HEK293T (cell line): ENCODE data around the gene SLCO3A1.

Experiments
- CTCF ChIA-PET: fragments of 350-600 bp; formaldehyde crosslinking; extraction: SDS; loops from one replicate; lab custom pipeline; 2021; ENCODE audit warnings: antibody characterized with exemption, inconsistent platforms; lab: Yijun Ruan, JAX
- POLR2A ChIA-PET: fragments of 350-600 bp; formaldehyde crosslinking; extraction: SDS; loops from one replicate; lab custom pipeline; 2020; ENCODE audit warnings: antibody characterized with exemption, inconsistent platforms; lab: Yijun Ruan, JAX
- DNase-seq: peaks from one replicate; pipeline ENCODE4 v3.0.0; 2012; ENCODE audit warnings: mixed read lengths; ENCODE audit errors: extremely low spot score
- ARNT ChIP-seq: fragments of 450-650 bp; IDR thresholded peaks from 2 replicates; pipeline ENCODE4 v1.6.1; 2017; ENCODE audit warnings: mild to moderate bottlenecking
- BHLHE40 ChIP-seq: fragments of 450-650 bp; IDR thresholded peaks from 2 replicates; pipeline ENCODE4 v1.6.1; 2016; ENCODE audit warnings: mild to moderate bottlenecking, moderate library complexity, borderline replicate concordance
- CTBP1 ChIP-seq: fragments of 450-650 bp; IDR thresholded peaks from 2 replicates; pipeline ENCODE4 v1.6.1; 2016; ENCODE audit warnings: borderline replicate concordance
- ELF4 ChIP-seq: fragments of 450-650 bp; IDR thresholded peaks from 2 replicates; pipeline ENCODE4 v1.6.1; 2017; ENCODE audit warnings: antibody characterized with exemption
- FOXA1 ChIP-seq: fragments of 450-650 bp; IDR thresholded peaks from 2 replicates; pipeline ENCODE4 v1.6.1; 2016; ENCODE audit warnings: mild to moderate bottlenecking
- FOXK2 ChIP-seq: fragments of 450-650 bp; IDR thresholded peaks from 2 replicates; pipeline ENCODE4 v1.6.1; 2016; ENCODE audit warnings: mild to moderate bottlenecking
- FOXM1 ChIP-seq: fragments of 450-650 bp; IDR thresholded peaks from 2 replicates; pipeline ENCODE4 v1.6.1; 2017; ENCODE audit warnings: mild to moderate bottlenecking, borderline replicate concordance
- HDGF ChIP-seq: fragments of 450-650 bp; IDR thresholded peaks from 2 replicates; pipeline ENCODE4 v1.6.1; 2017; ENCODE audit warnings: antibody characterized with exemption, borderline replicate concordance
- L3MBTL2 ChIP-seq: fragments of 450-650 bp; conservative IDR thresholded peaks from 2 replicates; pipeline ENCODE4 v1.6.1; 2016; ENCODE audit warnings: mild to moderate bottlenecking
- LEF1 ChIP-seq: fragments of 450-650 bp; IDR thresholded peaks from 2 replicates; pipeline ENCODE4 v1.6.1; 2017; ENCODE audit warnings: mild to moderate bottlenecking, borderline replicate concordance
- NFRKB ChIP-seq: fragments of 450-650 bp; IDR thresholded peaks from 2 replicates; pipeline ENCODE4 v1.6.1; 2016; ENCODE audit warnings: mild to moderate bottlenecking, moderate library complexity
- PKNOX1 ChIP-seq: fragments of 450-650 bp; IDR thresholded peaks from 2 replicates; pipeline ENCODE4 v1.6.1; 2016
- SP1 ChIP-seq: fragments of 450-650 bp; IDR thresholded peaks from 2 replicates; pipeline ENCODE4 v1.6.1; 2017
- SUZ12 ChIP-seq: fragments of 450-650 bp; IDR thresholded peaks from 2 replicates; pipeline ENCODE4 v1.6.1; 2016; ENCODE audit warnings: mild to moderate bottlenecking
- TARDBP ChIP-seq: fragments of 450-650 bp; IDR thresholded peaks from 2 replicates; pipeline ENCODE4 v1.6.1; 2016
- ZNF384 ChIP-seq: fragments of 450-650 bp; IDR thresholded peaks from 2 replicates; pipeline ENCODE4 v1.6.1; 2016

SLCO3A1 gene

DNA sequence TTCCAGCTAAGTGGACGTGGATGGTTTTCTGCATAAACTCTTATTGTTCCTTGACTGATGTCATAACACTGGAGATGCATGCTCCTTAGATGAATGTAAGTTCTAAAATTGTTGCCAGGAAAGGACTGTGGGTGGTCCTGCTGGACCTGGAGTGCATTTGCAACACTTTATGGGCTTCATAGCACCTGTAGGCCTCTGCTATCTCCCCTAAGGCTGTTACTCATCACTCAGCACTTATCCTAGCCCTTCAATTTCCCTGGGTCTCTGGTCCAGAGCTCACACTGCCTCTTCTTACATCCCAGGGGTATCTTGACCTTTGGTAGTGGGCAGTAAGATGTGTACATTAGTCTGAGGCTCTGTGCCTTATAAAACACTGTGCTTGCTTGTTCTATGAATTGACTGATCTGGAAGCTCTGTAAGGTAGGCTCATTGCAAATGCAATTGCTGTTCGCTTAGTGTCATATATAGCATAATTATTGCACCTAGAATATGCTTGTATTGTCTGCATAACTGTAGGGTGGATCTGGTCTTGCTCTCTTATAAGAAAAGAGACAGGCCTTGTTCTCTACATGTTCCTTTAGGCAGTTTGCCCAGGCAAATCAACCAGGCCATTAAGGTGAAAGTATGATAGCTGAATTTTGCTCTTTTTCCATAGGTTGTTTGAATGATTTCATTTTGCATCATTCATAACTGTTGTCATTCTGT is 35.8 kb downstream of the SLCO3A1 start:
- POLR2A ChIA-PET = no interaction called here
- TF ChIP-seq BHLHE40 (no peak), LEF1 (no peak), FOXM1 (no peak), L3MBTL2 (no peak), SP1 (no peak)
- no peak for DNase-seq
- CTCF ChIA-PET = no interaction called here

DNA sequence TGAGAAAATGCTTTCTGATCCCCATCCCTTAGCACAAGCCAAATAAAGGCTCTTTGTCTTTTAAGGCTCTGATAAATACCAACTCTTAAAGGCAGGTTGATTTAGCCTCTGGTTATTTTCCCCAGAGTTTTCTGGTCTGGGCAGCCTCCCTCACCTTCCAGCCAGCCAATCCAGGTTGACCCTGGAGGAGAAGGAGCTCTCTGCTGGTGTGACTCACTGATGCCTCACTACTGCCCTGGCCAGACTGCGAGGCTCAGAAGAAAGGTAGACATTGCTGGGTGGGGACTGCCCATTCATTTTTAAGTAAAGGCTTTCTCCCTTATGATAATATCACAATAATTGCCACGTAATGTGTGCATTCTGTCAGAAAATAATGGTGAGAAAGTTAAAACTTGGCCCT is 37.1 kb downstream of the SLCO3A1 start:
- no peak for DNase-seq
- ChIA-PET CTCF (no interaction called here), POLR2A (no interaction called here)
- no peak for TF ChIP-seq TARDBP
- TF ChIP-seq HDGF = no peak
- no peak for TF ChIP-seq ARNT
- TF ChIP-seq BHLHE40 = no peak
- TF ChIP-seq SUZ12 = no peak
- no peak for TF ChIP-seq LEF1
- no peak for TF ChIP-seq CTBP1
- no peak for TF ChIP-seq NFRKB
- TF ChIP-seq FOXK2 = no peak
- TF ChIP-seq ELF4 = no peak
- TF ChIP-seq SP1 = no peak
- TF ChIP-seq FOXA1 = no peak
- TF ChIP-seq PKNOX1 = no peak
- no peak for TF ChIP-seq ZNF384
- TF ChIP-seq L3MBTL2 = no peak
- no peak for TF ChIP-seq FOXM1

DNA sequence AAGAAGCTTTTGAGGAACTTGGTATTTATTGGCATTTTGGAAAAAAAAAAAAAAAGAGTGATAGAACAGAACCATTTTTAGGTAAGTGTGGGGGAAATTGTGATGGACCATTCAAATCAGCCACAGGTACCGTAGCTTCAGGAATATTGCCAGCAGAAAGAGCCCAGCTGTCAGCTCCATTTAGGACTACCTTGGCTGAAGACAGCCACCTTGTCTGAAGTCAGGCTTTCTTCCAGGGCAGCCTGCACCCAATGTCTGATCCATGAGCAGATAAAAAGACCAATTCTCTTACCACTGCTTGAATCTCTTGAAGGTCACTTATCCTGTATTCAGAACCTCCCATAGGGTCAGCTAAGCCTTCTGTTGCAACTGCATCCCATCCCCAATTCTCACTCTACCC is 37.6 kb downstream of the SLCO3A1 start:
- no peak for TF ChIP-seq FOXK2
- TF ChIP-seq NFRKB = no peak
- no peak for TF ChIP-seq ARNT
- no peak for TF ChIP-seq LEF1
- TF ChIP-seq CTBP1 = no peak
- no peak for TF ChIP-seq SUZ12
- POLR2A ChIA-PET = no interaction called here
- no peak for DNase-seq
- CTCF ChIA-PET = no interaction called here

DNA sequence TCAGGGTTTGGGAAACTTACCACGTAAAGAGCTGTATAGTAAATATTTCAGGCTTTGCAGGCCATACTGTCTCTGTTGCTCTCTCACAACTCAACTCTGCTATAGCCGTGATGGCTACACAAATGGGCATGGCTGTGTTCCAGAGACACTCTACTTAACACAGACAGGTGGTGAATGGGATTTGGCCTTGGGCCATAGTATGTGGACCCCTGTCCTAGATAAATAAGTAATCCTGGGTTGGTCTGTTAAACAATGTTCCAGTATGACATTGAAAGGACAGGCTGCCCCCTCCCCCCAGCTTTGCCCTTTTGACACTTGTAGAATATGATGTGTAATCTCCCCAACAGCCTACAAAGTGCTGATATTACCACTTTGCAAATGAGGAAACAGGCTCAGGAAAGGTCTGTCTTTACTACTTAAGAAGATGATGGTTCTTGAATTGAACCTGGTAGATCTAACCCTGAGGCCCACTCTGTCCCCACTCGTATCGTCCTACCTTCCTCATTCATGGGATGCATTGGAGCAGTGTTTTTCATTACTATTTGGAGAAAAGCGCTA is 38.4 kb downstream of the SLCO3A1 start:
- no peak for DNase-seq
- POLR2A ChIA-PET = no interaction called here
- no peak for TF ChIP-seq SP1
- TF ChIP-seq SUZ12 = no peak
- TF ChIP-seq L3MBTL2 = no peak
- no peak for TF ChIP-seq FOXM1
- CTCF ChIA-PET = no interaction called here

- CTCF ChIA-PET = no interaction called here
These were observed 38.9 kb downstream of the SLCO3A1 start for GRCh38 chr15:91892436-91892835.

DNA sequence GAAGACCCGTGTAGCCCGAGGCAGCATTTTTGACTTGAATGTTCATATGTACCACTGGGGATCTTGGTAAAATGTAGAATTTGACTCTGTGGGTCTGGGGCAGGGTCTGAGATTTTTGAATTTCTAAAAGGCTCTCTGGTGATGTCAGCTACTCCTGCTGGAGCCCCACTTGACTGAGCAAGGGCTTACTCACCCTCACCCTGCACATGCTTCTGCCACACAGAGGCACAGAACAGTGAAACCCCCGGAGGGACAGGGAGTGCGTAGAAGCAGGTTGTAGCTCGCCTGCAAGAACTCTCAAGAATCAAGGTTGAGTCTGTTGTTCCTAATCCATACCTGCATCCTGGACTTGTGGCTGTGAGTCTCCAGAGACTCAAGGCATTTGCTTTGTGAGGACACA is 41.1 kb downstream of the SLCO3A1 start:
- ChIA-PET CTCF (interaction anchor here (0.5 kb wide), 1 partner anchor 43 kb away, joined by 6 read pairs; no protein-coding TSS in a partner anchor), POLR2A (no interaction called here)
- TF ChIP-seq HDGF (no peak), TARDBP (no peak), L3MBTL2 (no peak), FOXA1 (no peak), SUZ12 (no peak), PKNOX1 (no peak), ZNF384 (no peak), NFRKB (no peak), ARNT (no peak), FOXM1 (no peak), ELF4 (no peak), SP1 (no peak)
- DNase-seq = no peak

More at GRCh38 chr15:91892436-91892835, 38.9 kb downstream of the SLCO3A1 start:
- TF ChIP-seq ARNT = no peak
- no peak for TF ChIP-seq SUZ12
- no peak for TF ChIP-seq L3MBTL2
- no peak for TF ChIP-seq LEF1
- POLR2A ChIA-PET = no interaction called here
- no peak for DNase-seq

DNA sequence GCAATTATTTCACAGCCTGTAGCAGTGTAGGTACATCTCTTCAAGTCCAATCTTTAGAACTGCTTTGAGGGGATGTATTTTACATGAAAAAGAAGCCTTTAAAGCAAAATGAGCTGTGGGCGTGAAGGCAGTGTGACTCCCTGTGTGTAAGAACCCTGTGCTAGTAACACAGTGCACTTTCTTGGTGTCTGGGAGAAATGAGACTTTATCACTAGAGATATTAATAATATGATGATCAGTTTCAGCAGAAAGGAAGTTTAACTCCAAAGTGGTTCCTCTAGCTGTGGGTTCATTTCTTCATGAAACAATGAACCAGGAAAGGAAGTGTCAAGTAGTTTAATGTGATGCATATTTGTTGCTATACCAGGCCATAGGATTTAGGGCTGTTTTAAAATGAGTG is 41.5 kb downstream of the SLCO3A1 start:
- CTCF ChIA-PET = no interaction called here
- no peak for DNase-seq
- POLR2A ChIA-PET = no interaction called here
- TF ChIP-seq FOXM1 (no peak), ELF4 (no peak), ARNT (no peak), BHLHE40 (no peak), FOXA1 (no peak), SUZ12 (no peak)
